Measurements from ENCODE around the gene SMIM14. TPM values are rescaled to one million over a fixed set of nuclear protein-coding genes. Genes with fewer than 3 reads are reported as not detected.
A peak's percentile ranks its signal among the peaks of the same experiment; 100 is the strongest.

SMIM14 gene
- total and polyA plus RNA-seq, 3 donors from 2014 or later: 20.4 to 73.8 (median 32.0) TPM

DNA sequence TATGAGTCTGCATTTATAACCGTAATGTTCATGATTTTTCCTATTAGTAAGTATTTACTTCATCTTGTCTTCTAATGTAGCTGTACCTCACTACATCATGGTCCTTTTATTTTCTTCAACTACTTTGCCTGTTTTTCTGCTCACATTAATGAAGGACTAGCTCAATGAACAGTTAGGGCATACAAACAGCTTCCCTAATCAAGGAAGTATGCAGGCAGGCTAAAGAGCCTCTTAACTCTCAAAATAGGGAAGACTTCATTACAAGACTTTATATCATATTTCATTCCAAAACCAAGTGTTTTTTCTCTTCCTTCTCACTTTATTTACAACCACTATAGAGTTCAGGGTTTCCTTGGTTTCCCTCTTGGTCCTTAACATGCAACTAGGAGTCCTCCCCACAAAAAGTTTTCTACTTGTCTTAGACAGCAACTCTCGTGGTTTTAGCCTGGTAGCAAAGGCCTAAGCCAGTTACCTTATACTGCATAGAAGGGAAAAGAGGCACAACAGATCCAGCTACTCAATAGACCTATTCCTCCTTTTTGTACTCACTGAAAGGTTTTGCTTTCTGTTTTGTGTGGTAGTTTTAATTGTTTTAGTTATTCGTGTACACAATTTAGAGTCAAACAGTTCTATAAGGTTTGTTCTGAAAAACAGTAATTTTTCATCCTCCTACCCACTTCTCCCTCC, 40.8 kb downstream of the SMIM14 start:
- Histone ChIP-seq H3K27me3 (no peaks in the 10 kb centered on the region), H3K27ac (no peak overlapping the region), H3K36me3 (ENCODE audit: low read depth, missing control alignments) (no peaks in the 10 kb centered on the region), H3K4me3 (no peak overlapping the region), H3K9me3 (no peaks in the 10 kb centered on the region), H3K4me1 (no peaks in the 10 kb centered on the region)
- TF ChIP-seq, protein P1, sequence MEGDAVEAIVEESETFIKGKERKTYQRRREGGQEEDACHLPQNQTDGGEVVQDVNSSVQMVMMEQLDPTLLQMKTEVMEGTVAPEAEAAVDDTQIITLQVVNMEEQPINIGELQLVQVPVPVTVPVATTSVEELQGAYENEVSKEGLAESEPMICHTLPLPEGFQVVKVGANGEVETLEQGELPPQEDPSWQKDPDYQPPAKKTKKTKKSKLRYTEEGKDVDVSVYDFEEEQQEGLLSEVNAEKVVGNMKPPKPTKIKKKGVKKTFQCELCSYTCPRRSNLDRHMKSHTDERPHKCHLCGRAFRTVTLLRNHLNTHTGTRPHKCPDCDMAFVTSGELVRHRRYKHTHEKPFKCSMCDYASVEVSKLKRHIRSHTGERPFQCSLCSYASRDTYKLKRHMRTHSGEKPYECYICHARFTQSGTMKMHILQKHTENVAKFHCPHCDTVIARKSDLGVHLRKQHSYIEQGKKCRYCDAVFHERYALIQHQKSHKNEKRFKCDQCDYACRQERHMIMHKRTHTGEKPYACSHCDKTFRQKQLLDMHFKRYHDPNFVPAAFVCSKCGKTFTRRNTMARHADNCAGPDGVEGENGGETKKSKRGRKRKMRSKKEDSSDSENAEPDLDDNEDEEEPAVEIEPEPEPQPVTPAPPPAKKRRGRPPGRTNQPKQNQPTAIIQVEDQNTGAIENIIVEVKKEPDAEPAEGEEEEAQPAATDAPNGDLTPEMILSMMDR (IDR thresholded peaks at IDR 0.05): no peak
- TF ChIP-seq POLR2A (IDR thresholded peaks at IDR 0.05): no peak
- DNase-seq: no peak
- WGBS, 2 donors: 82 to 87% methylated on average over 3 of the region's 3 CpGs
- intact Hi-C loops (cut with DNase I; ENCODE audit: low total_unique reads): no loop called here

- intact Hi-C loops (cut with DNase I; ENCODE audit: low total_unique reads): no loop called here
- Histone ChIP-seq H3K36me3 (ENCODE audit: low read depth, missing control alignments) (no peaks in the 10 kb centered on the region), H3K4me1 (no peaks in the 10 kb centered on the region), H3K27ac (no peak overlapping the region), H3K27me3 (no peaks in the 10 kb centered on the region), H3K9me3 (no peaks in the 10 kb centered on the region), H3K4me3 (no peak overlapping the region)
- DNase-seq: no peak
- WGBS, 2 donors: 81 to 83% methylated on average over 3 of the region's 3 CpGs
- no peak for TF ChIP-seq POLR2A (IDR thresholded peaks at IDR 0.05)
- TF ChIP-seq, protein P1 (IDR thresholded peaks at IDR 0.05): no peak
Observed at GRCh38 chr4:39596971-39597370, 41.7 kb downstream of the SMIM14 start.

GRCh38 chr4:39591290-39591689, 47.4 kb downstream of the SMIM14 start:
- Histone ChIP-seq H3K9me3 (no peaks in the 10 kb centered on the region), H3K27ac (no peak overlapping the region), H3K27me3 (no peaks in the 10 kb centered on the region), H3K36me3 (ENCODE audit: low read depth, missing control alignments) (no peaks in the 10 kb centered on the region), H3K4me3 (no peak overlapping the region), H3K4me1 (peaks cover 6% of the 10 kb centered on the region)
- intact Hi-C loops (cut with DNase I; ENCODE audit: low total_unique reads): no loop called here
- TF ChIP-seq, protein P1 (IDR thresholded peaks at IDR 0.05): no peak
- no peak for TF ChIP-seq POLR2A (IDR thresholded peaks at IDR 0.05)
- peak; percentile 23 for DNase-seq
- WGBS, 2 donors: 73 to 75% methylated on average over 5 of the region's 5 CpGs

- no peak for TF ChIP-seq POLR2A (IDR thresholded peaks at IDR 0.05)
- TF ChIP-seq, protein P1 (IDR thresholded peaks at IDR 0.05): no peak
- intact Hi-C loops (cut with DNase I; ENCODE audit: low total_unique reads): no loop called here
- DNase-seq: no peak
- no peaks in the 10 kb centered on the region for H3K36me3 ChIP-seq (ENCODE audit: low read depth, missing control alignments)
- H3K4me1 ChIP-seq: peaks cover 6% of the 10 kb centered on the region
- H3K4me3 ChIP-seq: no peak overlapping the region
- no peaks in the 10 kb centered on the region for H3K27me3 ChIP-seq
- no peaks in the 10 kb centered on the region for H3K9me3 ChIP-seq
- no peak overlapping the region for H3K27ac ChIP-seq
- WGBS, 2 donors: 86% methylated on average over 3 of the region's 3 CpGs
Observed at GRCh38 chr4:39587881-39588280, 50.8 kb downstream of the SMIM14 start.

DNA sequence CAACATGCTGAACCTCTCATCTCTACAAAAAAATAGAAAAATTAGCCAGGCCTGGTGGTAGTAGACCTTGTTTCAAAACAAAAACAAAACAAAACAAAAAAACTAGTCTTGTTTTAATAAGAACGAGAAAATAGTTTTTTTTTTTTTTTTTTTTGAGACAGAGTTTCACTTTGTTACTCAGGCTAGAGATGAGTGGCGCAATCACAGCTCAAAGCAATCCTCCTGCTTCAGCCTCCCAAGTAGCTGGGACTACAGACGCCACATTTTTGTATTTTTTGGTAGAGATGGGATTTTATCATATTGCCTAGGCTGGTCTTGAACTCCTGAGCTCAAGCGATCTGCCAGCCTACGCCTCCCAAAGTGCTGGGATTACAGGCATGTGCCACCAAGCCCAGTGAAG, 63.7 kb downstream of the SMIM14 start:
- 84 to 85% methylated on average over 5 of the region's 5 CpGs for WGBS, 2 donors
- Histone ChIP-seq H3K27ac (no peak overlapping the region), H3K9me3 (no peaks in the 10 kb centered on the region), H3K27me3 (no peaks in the 10 kb centered on the region), H3K36me3 (ENCODE audit: low read depth, missing control alignments) (no peaks in the 10 kb centered on the region), H3K4me3 (no peak overlapping the region), H3K4me1 (no peaks in the 10 kb centered on the region)
- TF ChIP-seq POLR2A (IDR thresholded peaks at IDR 0.05): no peak
- TF ChIP-seq, protein P1 (IDR thresholded peaks at IDR 0.05): no peak
- intact Hi-C loops (cut with DNase I; ENCODE audit: low total_unique reads): no loop called here
- no peak for DNase-seq
